GM18498 (cell line): Measurements from ENCODE around the gene MOB3B.

ENCODE experiments used
- ATAC-seq: cut with Tn5 transposase; IDR thresholded peaks from one replicate; pipeline ENCODE4 v1.9.1; 2021; ENCODE audit warnings: mild to moderate bottlenecking, moderate library complexity; ENCODE audit not compliant: unreplicated experiment

MOB3B gene

GRCh38 chr9:27542508-27542907 is 12.9 kb upstream of the MOB3B start:
- no peak for ATAC-seq

- no peak for ATAC-seq
Measured at GRCh38 chr9:27541740-27542139, 12.1 kb upstream of the MOB3B start.

GRCh38 chr9:27540502-27540901 is 10.9 kb upstream of the MOB3B start:
- ATAC-seq = no peak

- peak; percentile 53 for ATAC-seq
Measured at GRCh38 chr9:27539479-27540441, 10.1 kb upstream of the MOB3B start.

GRCh38 chr9:27538647-27539046 is 9.0 kb upstream of the MOB3B start:
- ATAC-seq = peak; percentile 62

GRCh38 chr9:27537756-27538155 is 8.1 kb upstream of the MOB3B start:
- no peak for ATAC-seq

- no peak for ATAC-seq
Measured at GRCh38 chr9:27537027-27537435, 7.4 kb upstream of the MOB3B start.

GRCh38 chr9:27536168-27536567 is 6.6 kb upstream of the MOB3B start:
- ATAC-seq = no peak

- peak; percentile 30 for ATAC-seq
Measured at GRCh38 chr9:27535701-27536118, 6.1 kb upstream of the MOB3B start.

GRCh38 chr9:27534658-27535209 is 5.1 kb upstream of the MOB3B start:
- no peak for ATAC-seq

- ATAC-seq = no peak
Measured at GRCh38 chr9:27534131-27534530, 4.5 kb upstream of the MOB3B start.

- no peak for ATAC-seq
Measured at GRCh38 chr9:27533311-27533710, 3.7 kb upstream of the MOB3B start.

- no peak for ATAC-seq
Measured at GRCh38 chr9:27532046-27532445, 2.4 kb upstream of the MOB3B start.

GRCh38 chr9:27530915-27531755 is 1.5 kb upstream of the MOB3B start:
- ATAC-seq = no peak

GRCh38 chr9:27528886-27529315 is 713 bp downstream of the MOB3B start:
- ATAC-seq = peak; percentile 48

GRCh38 chr9:27528076-27528885 is 1.3 kb downstream of the MOB3B start:
- peak; percentile 58 for ATAC-seq

GRCh38 chr9:27527702-27528075 is 1.9 kb downstream of the MOB3B start:
- ATAC-seq = no peak

- ATAC-seq = no peak
Measured at GRCh38 chr9:27524236-27524635, 5.4 kb downstream of the MOB3B start, which contains the start of gene IFNK. Gene IFNK, plus strand, starts transcription at chr9:27524290. Its CDS starts 47 bp downstream, at chr9:27524337.

GRCh38 chr9:27523141-27523540 is 6.5 kb downstream of the MOB3B start:
- ATAC-seq = no peak

GRCh38 chr9:27520986-27521385 is 8.6 kb downstream of the MOB3B start:
- no peak for ATAC-seq
